Measurements from ENCODE around the gene NYAP2.

NYAP2 gene

DNA sequence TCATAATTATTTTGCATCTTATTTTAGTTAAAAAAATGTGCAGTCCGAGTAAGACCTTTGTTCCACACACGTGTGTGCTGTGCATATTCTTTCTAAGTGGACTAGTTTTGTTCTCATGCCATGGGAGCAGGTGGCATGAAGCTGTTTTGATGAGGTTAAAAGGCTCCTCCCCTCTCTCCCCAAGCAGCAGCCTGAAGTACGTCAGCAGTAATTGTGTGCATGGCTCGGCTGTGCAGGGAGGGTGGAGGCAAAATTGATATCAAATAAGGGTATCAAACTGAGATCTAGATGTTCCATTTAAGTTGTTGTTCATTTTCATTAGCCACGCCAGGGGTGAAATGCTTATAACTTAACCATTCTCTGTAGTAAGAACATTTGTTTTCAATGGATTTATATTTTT is at the start of gene NYAP2:
NYAP2 (plus strand) TSS at position 207 of the 400 bp plus-strand sequence. CDS start 9,171 bp downstream, outside the sequence.
- peak; percentile 83 for DNase-seq

- no peak for DNase-seq
Observed at GRCh38 chr2:225353579-225354085, 45.9 kb upstream of the NYAP2 start.

DNA sequence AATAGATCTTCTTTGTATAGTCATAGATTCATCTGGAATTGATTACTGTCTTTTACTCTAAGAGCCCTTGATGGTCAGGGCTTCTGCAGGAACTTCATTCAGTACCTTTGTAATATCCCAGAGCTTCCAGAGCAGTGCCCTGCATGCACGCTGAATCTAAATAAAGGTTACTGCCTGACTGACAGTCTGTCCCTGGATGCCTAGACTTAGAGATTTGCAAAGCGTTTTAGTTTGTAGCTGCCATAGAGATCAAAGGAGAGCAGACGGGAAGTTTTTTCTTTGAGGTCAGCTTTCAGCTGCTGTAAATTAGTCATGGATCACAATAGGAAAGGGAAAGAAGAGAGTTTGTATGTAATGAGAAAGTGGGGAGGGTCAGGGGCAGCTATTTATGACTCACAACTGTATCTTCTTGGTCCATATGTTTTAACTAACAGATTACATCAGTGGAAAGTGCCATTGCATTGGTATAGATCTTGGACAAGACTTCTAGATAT is 45.2 kb upstream of the NYAP2 start:
- peak; percentile 28 for DNase-seq

DNA sequence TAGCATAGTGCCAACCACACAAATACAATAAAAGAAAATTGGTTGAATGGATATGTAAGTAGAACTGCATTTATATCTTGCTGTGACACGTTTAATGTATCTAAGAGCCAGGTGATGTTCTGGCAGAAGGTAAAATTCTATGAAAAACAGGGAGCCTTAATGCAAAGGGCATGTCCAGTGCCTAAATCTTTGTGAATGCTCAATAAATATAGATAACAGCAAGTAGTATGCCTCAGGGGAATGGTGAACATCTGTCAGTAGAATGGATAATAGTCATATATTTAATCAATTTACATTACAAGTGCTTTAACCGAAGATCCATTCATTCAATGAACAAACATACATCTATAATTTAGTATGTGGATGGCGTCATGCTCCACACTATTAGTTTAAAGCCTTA is 43.7 kb upstream of the NYAP2 start:
- peak; percentile 83 for DNase-seq

- no peak for DNase-seq
Observed at GRCh38 chr2:225366731-225367130, 32.8 kb upstream of the NYAP2 start.

- DNase-seq: no peak
Observed at GRCh38 chr2:225367482-225367881, 32.0 kb upstream of the NYAP2 start.

- no peak for DNase-seq
Observed at GRCh38 chr2:225378984-225379383, 20.5 kb upstream of the NYAP2 start.

- no peak for DNase-seq
Observed at GRCh38 chr2:225379856-225380255, 19.7 kb upstream of the NYAP2 start.

GRCh38 chr2:225381609-225382008 is 17.9 kb upstream of the NYAP2 start:
- no peak for DNase-seq

GRCh38 chr2:225398372-225398771 is 1.1 kb upstream of the NYAP2 start:
- no peak for DNase-seq

DNA sequence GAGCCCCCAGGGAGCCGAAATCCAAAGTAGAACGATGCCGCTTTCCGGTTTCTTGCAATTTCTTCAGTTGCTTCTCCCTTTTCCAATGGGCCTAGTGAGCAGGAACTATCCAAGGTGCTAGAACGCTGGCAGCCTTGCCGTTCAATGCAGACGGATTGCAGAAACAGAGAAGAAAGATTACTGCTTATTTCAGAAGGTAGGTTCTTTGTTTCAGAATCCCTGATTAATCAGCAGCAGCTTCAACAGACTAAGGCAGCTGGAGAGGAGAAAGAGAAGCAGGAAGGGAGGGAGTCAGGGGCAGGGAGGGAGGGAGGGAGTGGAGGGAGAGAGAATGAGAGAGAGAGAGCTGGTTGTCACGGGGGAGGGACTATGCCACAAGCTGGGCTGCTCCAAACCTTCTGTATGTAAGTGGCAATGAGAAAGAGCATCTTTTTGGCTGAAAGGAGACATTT is 576 bp downstream of the NYAP2 start:
- peak; percentile 69 for DNase-seq

- DNase-seq: no peak
Observed at GRCh38 chr2:225400546-225401400, 1.3 kb downstream of the NYAP2 start.

- no peak for DNase-seq
Observed at GRCh38 chr2:225402210-225402776, 2.8 kb downstream of the NYAP2 start.

DNA sequence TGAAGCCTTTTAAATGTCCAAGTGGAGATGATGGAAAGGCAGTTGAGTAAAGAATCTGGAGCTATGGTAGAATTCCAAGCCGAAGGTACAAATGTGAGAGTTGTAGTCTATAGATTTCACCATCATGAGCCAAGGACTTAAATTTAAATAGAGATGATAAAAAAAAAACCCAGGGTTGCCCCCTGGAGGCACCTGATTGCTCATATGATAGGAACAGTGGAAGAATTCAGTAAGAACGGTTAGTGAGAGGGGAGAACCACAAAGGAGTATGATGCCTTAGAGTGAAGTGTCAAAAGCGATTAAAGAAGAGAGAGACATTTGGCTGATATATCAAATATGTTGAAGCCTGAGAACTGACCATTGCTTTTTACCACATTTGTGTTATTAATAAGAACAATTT is 11.9 kb downstream of the NYAP2 start:
- DNase-seq: no peak

DNA sequence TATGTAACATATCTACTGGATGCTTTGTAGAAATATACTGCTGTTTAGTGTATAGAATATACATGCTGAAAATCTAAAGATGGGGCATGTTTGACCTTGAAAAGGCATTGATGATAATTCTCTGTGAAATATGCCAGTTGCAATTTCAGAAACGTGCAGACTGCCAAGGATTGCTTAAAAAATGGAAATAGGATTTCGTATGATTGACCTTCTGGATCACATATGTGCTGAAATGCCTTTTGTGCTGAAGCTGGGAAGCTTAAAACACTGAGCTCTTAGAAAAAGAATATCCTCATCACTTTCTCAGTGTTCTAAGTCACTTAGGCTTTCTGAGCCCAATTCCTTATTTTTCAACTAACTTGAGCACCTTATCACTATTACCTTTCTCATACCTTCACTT is 14.3 kb downstream of the NYAP2 start:
- no peak for DNase-seq

DNA sequence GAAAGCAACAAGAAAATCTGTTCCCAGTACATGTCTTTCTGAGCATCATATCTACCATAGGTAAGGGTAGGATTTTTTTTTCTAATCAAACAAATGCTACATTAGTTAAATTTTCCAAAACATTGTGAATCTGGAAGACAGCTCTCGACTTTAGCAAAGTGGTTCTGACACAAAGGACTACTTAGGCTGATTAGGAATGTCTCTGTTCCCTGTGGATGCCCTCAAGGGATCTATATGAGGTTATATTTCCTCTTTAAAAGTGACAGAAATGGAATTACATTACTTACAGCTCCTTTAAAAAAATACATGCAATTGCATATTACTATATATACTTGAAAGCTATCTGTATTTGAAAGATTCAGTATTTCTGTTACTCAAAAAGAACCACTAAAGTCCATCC is 15.4 kb downstream of the NYAP2 start:
- no peak for DNase-seq

- DNase-seq: no peak
Observed at GRCh38 chr2:225415341-225415740, 15.8 kb downstream of the NYAP2 start.

DNA sequence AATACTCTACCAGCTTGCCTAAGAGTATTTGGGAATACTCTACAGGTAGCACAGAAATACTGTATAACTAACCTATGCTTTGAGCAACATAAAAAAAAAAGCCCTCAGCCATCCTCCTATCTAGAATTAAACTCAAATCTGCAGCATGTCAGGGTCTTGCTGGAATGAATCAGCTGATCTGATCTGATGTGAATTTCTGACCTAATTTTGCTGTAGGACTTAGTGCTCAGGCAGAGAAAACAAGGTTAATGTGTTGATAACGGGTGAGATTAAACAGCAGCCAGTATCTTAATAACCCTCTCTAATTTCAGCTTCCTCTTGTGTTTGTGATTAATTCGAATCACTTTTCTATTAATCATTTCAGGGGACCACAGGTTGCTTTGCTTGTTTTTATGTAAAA is 16.3 kb downstream of the NYAP2 start:
- DNase-seq: no peak

GRCh38 chr2:225416616-225417367 is 17.3 kb downstream of the NYAP2 start:
- no peak for DNase-seq

GRCh38 chr2:225419033-225419432 is 19.5 kb downstream of the NYAP2 start:
- DNase-seq: no peak

DNA sequence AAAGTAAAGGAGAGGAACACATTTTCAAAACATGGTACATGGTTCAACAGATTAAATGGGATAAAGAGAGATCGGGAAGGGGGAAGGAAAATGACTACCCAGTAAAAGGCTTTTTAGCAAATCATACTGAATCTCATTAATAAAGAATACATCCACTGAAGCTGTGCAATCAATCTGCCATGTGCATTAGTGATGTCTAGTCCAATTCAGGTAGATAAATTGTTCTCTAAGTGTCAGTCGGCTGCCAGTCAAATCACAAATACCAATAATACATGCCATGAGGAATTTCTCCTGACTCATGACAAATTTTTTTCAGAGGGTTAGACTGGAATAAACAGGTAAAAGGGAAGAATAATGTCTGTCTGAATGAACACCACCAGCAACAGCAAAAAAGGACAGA is 22.6 kb downstream of the NYAP2 start:
- DNase-seq: no peak

DNA sequence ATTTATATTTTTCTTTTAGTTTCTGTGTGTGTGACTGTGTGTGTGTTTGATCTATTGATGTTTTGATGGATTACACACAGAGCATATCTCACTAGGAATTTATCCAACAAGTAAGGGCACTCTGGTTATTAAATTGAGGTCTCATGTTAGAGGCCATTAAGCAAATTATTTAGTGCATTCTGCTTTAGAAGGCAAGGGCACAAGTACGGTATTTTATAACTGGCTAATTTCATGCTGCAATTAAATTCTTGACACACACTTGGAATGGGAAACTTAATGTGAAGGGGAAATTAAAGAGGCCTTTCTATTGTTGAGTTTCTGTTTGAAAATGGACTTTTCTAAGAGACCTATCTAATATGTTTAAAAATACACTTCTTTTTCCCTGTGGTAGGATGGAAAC is 25.8 kb downstream of the NYAP2 start:
- no peak for DNase-seq

DNA sequence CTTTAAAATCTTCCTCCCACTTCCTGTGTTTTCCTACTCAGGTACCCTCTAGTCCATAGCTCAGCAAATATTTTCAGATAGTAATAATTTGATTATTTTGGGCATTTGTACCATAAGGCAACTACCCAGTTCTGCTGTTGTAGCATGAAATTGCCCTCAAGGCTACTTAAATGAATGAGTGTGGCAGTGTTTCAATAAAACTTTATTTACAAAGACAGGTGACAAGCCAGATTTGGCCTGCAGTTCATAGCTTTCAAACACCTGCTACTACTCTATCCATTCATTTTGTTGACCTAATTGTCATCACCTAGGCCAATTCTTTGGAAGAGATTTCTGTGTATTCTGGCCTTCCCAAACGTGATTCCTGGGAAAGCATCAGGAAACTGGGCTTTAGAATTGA is 28.9 kb downstream of the NYAP2 start:
- DNase-seq: no peak

All from NCI-H146 (cell line).